Progenitor cell of endocrine pancreas (in vitro differentiated cells): ENCODE data around the gene HPD. TPM values are rescaled to one million over a fixed set of nuclear protein-coding genes. Genes with fewer than 3 reads are reported as not detected.
A peak's percentile ranks its signal among the peaks of the same experiment; 100 is the strongest.
"Not testable (repeated sequence)": the region's sequence is repeated elsewhere in the genome, so short reads cannot be mapped to it uniquely, and the experiment has no call there.

ENCODE experiments used
- DNase-seq: peaks from one replicate; pipeline ENCODE4 v3.0.0; 2021; ENCODE audit warnings: low spot score; ENCODE audit not compliant: unreplicated experiment
- H3K27ac Mint-ChIP-seq: 2 replicates; pipeline ENCODE4 v1.8.0; 2021; ENCODE audit warnings: mild to moderate bottlenecking, moderate library complexity, mixed read lengths
- H3K27me3 Mint-ChIP-seq: 2 replicates; pipeline ENCODE4 v1.8.0; 2021; ENCODE audit warnings: mixed read lengths
- H3K36me3 Mint-ChIP-seq: 2 replicates; pipeline ENCODE4 v1.8.0; 2022; ENCODE audit warnings: mixed read lengths; ENCODE audit not compliant: insufficient read depth
- H3K4me1 Mint-ChIP-seq: 2 replicates; pipeline ENCODE4 v1.8.0; 2021; ENCODE audit warnings: low read depth, mixed read lengths
- H3K4me3 Mint-ChIP-seq: 2 replicates; pipeline ENCODE4 v1.8.0; 2021; ENCODE audit warnings: low read depth, mild to moderate bottlenecking, moderate library complexity, mixed read lengths
- H3K9me3 Mint-ChIP-seq: 2 replicates; pipeline ENCODE4 v1.8.0; 2021; ENCODE audit warnings: low read depth, mixed read lengths
- CTCF ChIP-seq: fragments of 200-600 bp; sonication (generic); IDR thresholded peaks from one replicate; pipeline ENCODE4 v1.5.0; 2021; ENCODE audit warnings: antibody characterized with exemption, mild to moderate bottlenecking; ENCODE audit not compliant: unreplicated experiment
- total RNA-seq: library from RNA; stranded (reverse); gene quantifications from 2 replicates; pipeline ENCODE4 v1.2.1, GENCODE V29; 2021

HPD gene
- total RNA-seq, 1 donor from 2014 or later: not detected

- no peak overlapping the region for H3K27ac Mint-ChIP-seq
- H3K36me3 Mint-ChIP-seq: peaks cover 5% of the 10 kb centered on the region
- peaks cover 10% of the 10 kb centered on the region for H3K4me1 Mint-ChIP-seq
- peak; percentile 49 for TF ChIP-seq CTCF
- DNase-seq: no peak
- H3K27me3 Mint-ChIP-seq: no peaks in the 10 kb centered on the region
- no peaks in the 10 kb centered on the region for H3K9me3 Mint-ChIP-seq
- H3K4me3 Mint-ChIP-seq: no peak overlapping the region
Observed at GRCh38 chr12:121894633-121895032, 36.0 kb upstream of the HPD start.

GRCh38 chr12:121893961-121894460 lies 35.4 kb upstream of the HPD start:
- Mint-ChIP-seq H3K27ac (peak overlapping the region; percentile 93), H3K4me3 (no peak overlapping the region), H3K36me3 (peaks cover 5% of the 10 kb centered on the region), H3K4me1 (peaks cover 15% of the 10 kb centered on the region), H3K27me3 (no peaks in the 10 kb centered on the region), H3K9me3 (no peaks in the 10 kb centered on the region)
- no peak for TF ChIP-seq CTCF
- DNase-seq: no peak

GRCh38 chr12:121892673-121893561 lies 34.3 kb upstream of the HPD start:
- H3K36me3 Mint-ChIP-seq: peaks cover 5% of the 10 kb centered on the region
- H3K27me3 Mint-ChIP-seq: no peaks in the 10 kb centered on the region
- H3K4me3 Mint-ChIP-seq: no peak overlapping the region
- H3K9me3 Mint-ChIP-seq: peaks cover 3% of the 10 kb centered on the region
- peaks cover 18% of the 10 kb centered on the region for H3K4me1 Mint-ChIP-seq
- no peak for DNase-seq
- no peak for TF ChIP-seq CTCF
- H3K27ac Mint-ChIP-seq: no peak overlapping the region

DNA sequence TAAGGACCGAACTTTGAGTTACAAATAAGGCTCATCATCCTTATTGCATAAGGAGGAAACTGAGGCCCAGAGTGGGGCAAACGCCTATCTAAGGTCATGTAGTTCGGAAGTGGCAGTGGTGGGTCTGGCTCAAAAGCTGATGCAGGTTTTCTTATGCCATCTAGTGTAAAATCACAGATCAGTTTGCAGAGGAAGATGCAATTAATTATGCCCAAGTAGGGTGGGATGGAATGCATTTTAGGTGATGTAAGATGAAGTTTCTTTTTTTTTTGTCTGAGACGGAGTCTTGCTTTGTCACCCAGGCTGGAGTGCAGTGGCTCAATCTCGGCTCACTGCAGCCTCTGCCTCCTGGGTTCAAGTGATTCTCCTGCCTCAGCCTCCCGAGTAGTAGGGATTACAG lies 31.0 kb upstream of the HPD start:
- H3K9me3 Mint-ChIP-seq, H3K36me3 Mint-ChIP-seq, DNase-seq, H3K27me3 Mint-ChIP-seq: not testable (repeated sequence)
- Mint-ChIP-seq H3K4me1 (peaks cover 18% of the 10 kb centered on the region), H3K4me3 (peak overlapping the region; percentile 98), H3K27ac (peak overlapping the region; percentile 73)

GRCh38 chr12:121889274-121889624 lies 30.6 kb upstream of the HPD start:
- DNase-seq: no peak
- TF ChIP-seq CTCF: no peak
- Mint-ChIP-seq H3K9me3 (peaks cover 3% of the 10 kb centered on the region), H3K4me3 (peak overlapping the region; percentile 98), H3K36me3 (peaks cover 1% of the 10 kb centered on the region), H3K27me3 (peaks cover 2% of the 10 kb centered on the region), H3K27ac (peak overlapping the region; percentile 99), H3K4me1 (peaks cover 17% of the 10 kb centered on the region)
